CD4-positive, alpha-beta T cell treated with Interleukin-2 at 100 ng/mL for 4 hours (primary cell): ENCODE measurements around the gene SLC13A4.
"Not testable (repeated sequence)": the region's sequence is repeated elsewhere in the genome, so short reads cannot be mapped to it uniquely, and the experiment has no call there.

Experiments used
- DNase-seq: peaks from one replicate; pipeline ENCODE4 v3.0.0-alpha.2; 2020; ENCODE audit warnings: low spot score

SLC13A4 gene

DNA sequence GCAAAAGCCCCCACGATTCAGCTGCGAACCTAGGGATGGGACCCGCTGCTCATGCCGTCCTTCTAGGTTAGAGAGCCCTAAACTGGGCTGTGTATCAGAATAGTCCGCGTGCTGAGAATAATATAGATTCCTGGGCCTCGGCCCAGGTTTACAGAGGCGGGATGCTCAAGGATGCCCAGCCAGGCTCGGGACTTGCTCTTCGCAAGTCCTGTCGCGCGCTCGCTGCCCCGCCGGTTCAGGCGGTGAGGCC, 65.9 kb downstream of the SLC13A4 start:
- DNase-seq, result no peak

DNA sequence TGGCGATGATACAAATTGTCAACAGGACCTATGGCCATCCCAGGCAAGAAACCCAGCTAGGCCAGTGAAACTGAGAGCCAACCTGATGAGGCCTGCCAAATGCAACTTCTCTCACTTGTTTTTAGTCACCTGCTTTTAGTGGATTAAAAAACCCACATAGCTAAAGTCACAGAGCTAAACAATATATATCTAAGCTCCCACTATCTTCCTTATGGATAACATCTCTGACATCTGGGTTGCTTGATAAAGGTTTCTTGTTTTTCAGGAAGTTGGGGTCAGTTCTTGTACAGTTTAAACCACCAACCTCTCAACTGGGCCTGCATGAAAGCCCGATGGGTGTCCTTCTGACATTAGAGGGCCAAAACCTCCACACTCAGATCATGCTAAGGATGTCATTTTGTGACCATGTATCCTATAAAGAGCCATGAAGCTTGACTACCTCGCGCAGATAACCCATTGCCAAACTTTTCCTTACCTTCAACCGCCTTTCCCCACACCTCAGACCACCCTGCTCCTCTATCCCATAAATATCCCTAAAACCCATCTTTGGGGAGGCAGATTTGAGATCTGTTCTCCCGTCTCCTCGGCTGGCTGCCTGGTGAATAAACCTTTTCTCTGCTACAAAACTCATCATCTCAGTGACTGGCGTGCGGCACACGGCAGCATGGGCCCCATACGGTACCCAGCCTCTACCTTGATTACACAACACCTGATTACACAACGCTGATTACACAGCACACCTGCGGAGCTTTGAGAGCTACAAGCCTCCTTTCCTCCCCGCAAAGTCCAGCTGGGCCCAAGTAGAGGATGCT, 66.5 kb downstream of the SLC13A4 start:
- DNase-seq, result peak; percentile 12

- DNase-seq, result no peak
Observed at GRCh38 chr7:135659159-135659846, 68.7 kb downstream of the SLC13A4 start.

DNA sequence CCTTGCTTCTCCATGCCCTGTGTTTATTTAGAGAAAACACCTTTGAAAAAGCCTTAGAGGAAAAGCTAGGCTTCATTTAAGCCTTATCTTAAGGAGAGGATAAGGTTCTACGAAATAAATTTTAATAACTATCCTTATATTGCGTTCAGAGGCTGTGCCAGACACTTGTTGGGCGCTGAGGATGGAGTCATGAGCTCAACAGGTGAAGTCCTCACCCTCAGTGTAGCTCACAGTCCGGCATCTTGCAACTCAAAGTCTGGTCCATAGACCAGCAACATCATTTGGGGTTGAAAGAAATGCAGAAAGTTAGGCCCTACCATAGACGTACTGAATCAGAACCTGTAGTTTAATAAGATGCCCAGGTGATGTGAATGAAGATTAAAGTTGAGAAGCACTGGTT, 69.4 kb downstream of the SLC13A4 start:
- no peak for DNase-seq

GRCh38 chr7:135653340-135654080, 74.5 kb downstream of the SLC13A4 start:
- no peak for DNase-seq

DNA sequence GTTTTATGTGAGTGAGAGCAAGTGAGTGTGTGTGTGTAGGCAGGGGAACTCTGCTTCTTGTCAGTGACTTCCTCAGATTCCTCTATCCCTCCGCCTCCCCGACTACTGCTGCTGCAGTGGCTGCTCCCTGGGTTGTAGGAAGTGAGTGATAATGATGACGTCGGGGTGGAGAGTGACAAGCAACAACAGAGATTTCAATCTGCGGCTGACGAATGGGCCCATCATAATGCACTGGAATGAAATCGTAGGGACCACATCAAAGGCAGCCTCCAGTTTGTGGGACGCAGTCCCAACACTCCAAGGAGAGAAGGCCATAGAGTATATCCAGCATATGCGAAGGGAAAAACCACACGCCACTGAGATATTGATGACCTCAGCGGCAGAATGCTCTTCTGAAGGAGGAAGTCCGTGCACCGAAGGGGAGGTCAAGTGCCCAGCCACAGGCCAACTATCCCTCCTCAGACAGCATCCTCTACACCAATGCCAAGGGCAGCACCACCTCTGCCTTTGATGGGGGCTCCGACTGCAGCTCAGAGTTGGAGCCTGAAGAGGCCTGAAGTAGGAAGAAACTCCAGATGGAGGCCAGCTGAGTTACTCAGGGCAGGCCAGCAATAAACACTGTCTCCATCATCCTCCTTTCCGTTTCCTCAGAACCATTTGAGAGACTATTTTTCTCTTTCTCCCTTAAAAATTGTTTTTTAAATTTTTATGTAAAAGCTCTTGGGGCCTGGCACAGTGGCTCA, 77.0 kb downstream of the SLC13A4 start:
- no peak for DNase-seq

DNA sequence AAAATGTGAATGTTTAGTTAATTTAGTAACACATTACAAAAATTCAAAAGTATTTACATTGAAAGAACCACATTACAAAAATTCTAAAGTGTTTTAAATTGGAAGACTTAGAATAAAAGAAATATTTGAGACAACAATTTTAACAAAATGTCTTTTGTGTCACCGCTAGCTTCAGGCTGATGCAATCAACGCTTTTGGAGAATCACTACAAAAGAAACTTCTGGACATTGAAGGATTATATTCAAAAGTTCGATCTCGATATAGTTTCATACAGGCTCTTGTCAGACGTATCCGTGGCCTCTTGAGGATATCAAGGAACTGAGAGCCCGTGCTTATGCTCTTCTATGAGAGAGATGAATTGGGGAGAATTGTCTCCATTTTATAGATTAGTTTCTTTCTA, 79.8 kb downstream of the SLC13A4 start:
- no peak for DNase-seq

DNA sequence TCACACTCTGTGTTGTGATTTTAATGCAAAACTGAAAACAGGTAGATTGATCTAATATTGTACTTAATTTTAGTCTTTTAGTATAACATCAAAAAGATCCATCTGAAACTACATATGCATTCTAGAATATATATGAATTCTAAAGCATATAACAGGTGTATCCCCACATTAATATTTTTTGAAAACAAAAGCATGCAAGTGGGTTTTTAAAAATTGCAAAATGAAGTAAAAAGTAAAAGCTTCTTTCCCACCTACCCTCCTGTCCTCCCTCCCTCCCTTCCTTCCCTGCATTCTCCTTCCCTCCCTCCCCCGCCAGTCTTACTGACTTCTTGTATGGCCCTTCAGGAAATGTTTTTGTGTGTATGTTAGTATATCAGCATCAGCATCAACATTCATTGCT, 80.2 kb downstream of the SLC13A4 start:
- no peak for DNase-seq

DNA sequence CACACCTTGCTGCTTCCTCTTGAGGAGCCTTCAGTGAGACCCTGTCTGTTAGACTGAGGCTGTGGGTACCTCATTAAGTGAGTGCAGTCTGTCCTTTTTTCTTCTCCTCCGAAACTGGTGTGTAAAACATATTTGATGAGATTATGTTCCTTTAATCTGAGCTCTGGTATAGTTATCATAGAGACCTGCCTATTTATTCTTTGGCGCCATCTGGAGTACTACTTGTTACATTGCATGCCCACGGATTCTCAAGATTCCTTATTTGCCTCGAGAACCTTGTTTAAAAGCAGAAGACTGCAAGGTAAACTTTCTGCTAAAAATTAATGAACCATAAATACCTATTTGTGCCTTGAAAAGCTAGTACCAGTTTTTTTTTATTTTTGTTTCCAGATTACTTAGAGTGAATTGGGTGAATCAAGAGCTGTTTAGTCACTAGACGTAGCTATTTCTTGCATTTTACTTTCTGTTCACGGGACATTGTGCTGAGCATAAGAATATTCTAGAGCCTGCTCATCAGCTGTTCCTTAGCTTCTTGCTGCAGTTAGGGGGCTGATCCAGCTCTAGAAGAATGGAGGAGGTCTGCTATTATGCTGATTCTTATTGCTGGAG, 82.6 kb downstream of the SLC13A4 start:
- DNase-seq, result peak; percentile 51

GRCh38 chr7:135644729-135645128, 83.3 kb downstream of the SLC13A4 start:
- DNase-seq, result no peak

GRCh38 chr7:135644154-135644553, 83.8 kb downstream of the SLC13A4 start:
- no peak for DNase-seq

DNA sequence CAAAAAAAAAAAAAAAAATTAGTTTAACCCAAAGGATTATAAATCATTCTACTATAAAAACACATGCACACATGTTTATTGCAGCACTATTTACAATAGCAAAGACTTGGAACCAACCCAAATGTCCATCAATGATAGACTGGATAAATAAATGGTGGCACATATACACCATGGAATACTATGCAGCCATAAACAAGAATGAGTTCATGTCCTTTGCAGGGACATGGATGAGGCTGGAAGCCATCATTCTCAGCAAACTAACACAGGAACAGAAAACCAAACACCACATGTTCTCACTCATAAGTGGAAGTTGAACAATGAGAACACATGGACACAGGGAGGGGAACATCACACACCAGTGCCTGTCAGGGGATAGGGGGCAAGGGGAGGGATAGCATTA, 88.3 kb downstream of the SLC13A4 start:
- DNase-seq, result not testable (repeated sequence)

GRCh38 chr7:135634191-135634878, 93.7 kb downstream of the SLC13A4 start:
- no peak for DNase-seq
